Activated T-cell treated with anti-CD3 and anti-CD28 coated beads for 1 hour (primary cell): ENCODE measurements around the gene ASIC3.
"Not testable (repeated sequence)": the region's sequence is repeated elsewhere in the genome, so short reads cannot be mapped to it uniquely, and the experiment has no call there.

Experiments used
- DNase-seq: peaks from one replicate; pipeline ENCODE4 v3.0.0-alpha.2; 2020; ENCODE audit warnings: low read depth

Gene ASIC3

GRCh38 chr7:151047976-151048815, at the start of gene ASIC3:
Gene ASIC3 (plus strand): TSS chr7:151048531. CDS start chr7:151048886, 355 bp downstream.
- no peak for DNase-seq

GRCh38 chr7:150999001-150999400, 49.3 kb upstream of the ASIC3 start:
- no peak for DNase-seq

- no peak for DNase-seq
These were observed 48.7 kb upstream of the ASIC3 start for GRCh38 chr7:150999497-151000230.

GRCh38 chr7:151000897-151001495, 47.3 kb upstream of the ASIC3 start:
- DNase-seq, result no peak

- DNase-seq, result no peak
These were observed 46.8 kb upstream of the ASIC3 start for GRCh38 chr7:151001546-151001945.

GRCh38 chr7:151003572-151003971, 44.8 kb upstream of the ASIC3 start:
- no peak for DNase-seq

- no peak for DNase-seq
These were observed 42.8 kb upstream of the ASIC3 start for GRCh38 chr7:151005566-151005965.

GRCh38 chr7:151006590-151007300, 41.6 kb upstream of the ASIC3 start:
- no peak for DNase-seq

- no peak for DNase-seq
These were observed 40.8 kb upstream of the ASIC3 start for GRCh38 chr7:151007469-151007898.

GRCh38 chr7:151008143-151008510, 40.2 kb upstream of the ASIC3 start:
- DNase-seq, result no peak

- peak; percentile 75 for DNase-seq
These were observed 39.6 kb upstream of the ASIC3 start for GRCh38 chr7:151008511-151009323.

GRCh38 chr7:151009327-151010036, 38.8 kb upstream of the ASIC3 start:
- DNase-seq, result no peak

GRCh38 chr7:151010037-151010306, 38.4 kb upstream of the ASIC3 start:
- no peak for DNase-seq

- DNase-seq, result no peak
These were observed 37.8 kb upstream of the ASIC3 start for GRCh38 chr7:151010307-151011096.

GRCh38 chr7:151011097-151011409, 37.3 kb upstream of the ASIC3 start:
- no peak for DNase-seq

- not testable (repeated sequence) for DNase-seq
These were observed 36.7 kb upstream of the ASIC3 start for GRCh38 chr7:151011616-151012015.

- no peak for DNase-seq
These were observed 36.2 kb upstream of the ASIC3 start for GRCh38 chr7:151012031-151012692.

- no peak for DNase-seq
These were observed 35.4 kb upstream of the ASIC3 start for GRCh38 chr7:151012911-151013347.

- DNase-seq, result no peak
These were observed 35.0 kb upstream of the ASIC3 start for GRCh38 chr7:151013356-151013732.
